Neutrophil (primary cell): ENCODE results near the gene EFNA5.
A peak's percentile ranks its signal among the peaks of the same experiment; 100 is the strongest.

Experiments used
- H3K27ac ChIP-seq: fragments of 200-600 bp; sonication (generic); 2 replicates; pipeline ENCODE4 v1.5.1; 2016; ENCODE audit warnings: mild to moderate bottlenecking, moderate library complexity
- H3K27me3 ChIP-seq: fragments of 200-600 bp; sonication (generic); 2 replicates; pipeline ENCODE4 v1.6.0; 2016; ENCODE audit warnings: mild to moderate bottlenecking
- H3K36me3 ChIP-seq: fragments of 200-600 bp; sonication (generic); 2 replicates; pipeline ENCODE4 v1.5.1; 2017
- H3K4me1 ChIP-seq, 2 experiments: fragments of 200-600 bp in 1 of 2; sonication (generic) in 1 of 2; 1 replicate in 1 of 2; 2 replicates in 1 of 2; pipeline versions ENCODE4 v1.5.1 to v1.6.1; 2013 to 2016; ENCODE audit warnings: low read depth in 1 of 2, low read length in 1 of 2, mild to moderate bottlenecking in 1 of 2, moderate library complexity in 1 of 2; ENCODE audit not compliant: control insufficient read depth in 1 of 2, insufficient read depth in 1 of 2
- H3K4me3 ChIP-seq, 2 experiments: fragments of 200-600 bp in 1 of 2; sonication (generic) in 1 of 2; 1 replicate in 1 of 2; 2 replicates in 1 of 2; pipeline ENCODE4 v1.5.1; 2013 to 2016; ENCODE audit warnings: low read depth in 1 of 2, low read length in 1 of 2, mild to moderate bottlenecking in 1 of 2, moderate library complexity in 1 of 2
- H3K9me3 ChIP-seq: fragments of 200-600 bp; sonication (generic); 2 replicates; pipeline ENCODE4 v1.5.1; 2016
- CTCF ChIP-seq: fragments of 200-600 bp; sonication (generic); IDR thresholded peaks from 2 replicates; pipeline ENCODE4 v1.5.1; 2016; ENCODE audit warnings: antibody characterized with exemption

The EFNA5 gene

GRCh38 chr5:107483231-107484024 is 187.3 kb downstream of the EFNA5 start:
- Histone ChIP-seq H3K9me3 (no peaks in the 10 kb centered on the region), H3K4me3 (no peak overlapping the region), H3K36me3 (no peaks in the 10 kb centered on the region), H3K27ac (no peak overlapping the region), H3K27me3 (no peaks in the 10 kb centered on the region), H3K4me1 (peaks cover 28 to 40% of the 10 kb centered on the region in 2 experiments)
- no peak for TF ChIP-seq CTCF

GRCh38 chr5:107478068-107478641 is 192.6 kb downstream of the EFNA5 start:
- no peaks in the 10 kb centered on the region for H3K9me3 ChIP-seq
- H3K4me3 ChIP-seq = no peak overlapping the region
- no peaks in the 10 kb centered on the region for H3K27me3 ChIP-seq
- TF ChIP-seq CTCF = no peak
- peaks cover 36 to 44% of the 10 kb centered on the region in 2 experiments for H3K4me1 ChIP-seq
- no peaks in the 10 kb centered on the region for H3K36me3 ChIP-seq
- H3K27ac ChIP-seq = no peak overlapping the region

- Histone ChIP-seq H3K36me3 (no peaks in the 10 kb centered on the region), H3K9me3 (no peaks in the 10 kb centered on the region), H3K27me3 (no peaks in the 10 kb centered on the region), H3K4me3 (no peak overlapping the region), H3K27ac (peak overlapping the region; percentile 85), H3K4me1 (peaks cover 36 to 44% of the 10 kb centered on the region in 2 experiments)
- no peak for TF ChIP-seq CTCF
Observed at GRCh38 chr5:107477492-107477891, 193.2 kb downstream of the EFNA5 start.

- Histone ChIP-seq H3K4me1 (peaks cover 36 to 44% of the 10 kb centered on the region in 2 experiments), H3K27ac (peak overlapping the region; percentile 85), H3K36me3 (no peaks in the 10 kb centered on the region), H3K9me3 (no peaks in the 10 kb centered on the region), H3K4me3 (no peak overlapping the region), H3K27me3 (no peaks in the 10 kb centered on the region)
- no peak for TF ChIP-seq CTCF
Observed at GRCh38 chr5:107476783-107477182, 194.0 kb downstream of the EFNA5 start.

GRCh38 chr5:107474716-107475489 is 195.8 kb downstream of the EFNA5 start:
- TF ChIP-seq CTCF = no peak
- H3K4me3 ChIP-seq = peak overlapping the region in 1 of 2 experiments; percentile 11
- H3K9me3 ChIP-seq = no peaks in the 10 kb centered on the region
- no peaks in the 10 kb centered on the region for H3K36me3 ChIP-seq
- H3K4me1 ChIP-seq = peaks cover 43 to 56% of the 10 kb centered on the region in 2 experiments
- peak overlapping the region; percentile 91 for H3K27ac ChIP-seq
- H3K27me3 ChIP-seq = no peaks in the 10 kb centered on the region
